DND-41 (cell line): ENCODE data around the gene ODAM.
"Not testable (repeated sequence)": the region's sequence is repeated elsewhere in the genome, so short reads cannot be mapped to it uniquely, and the experiment has no call there.

Experiments used
- ATAC-seq: fragments of 200-7000 bp; cut with Tn5 transposase; 3 replicates; pipeline ENCODE4 v1.9.1; 2021; ENCODE audit warnings: low read depth; ENCODE audit not compliant: insufficient read depth
- DNase-seq: peaks from one replicate; pipeline ENCODE4 v3.0.0-alpha.2; 2020
- H2AFZ ChIP-seq: 2 replicates; pipeline ENCODE4 v1.6.0; 2012; ENCODE audit warnings: low read depth, low read length
- H3K27ac ChIP-seq: 2 replicates; pipeline ENCODE4 v1.5.1; 2012; ENCODE audit warnings: low read length, inconsistent platforms
- H3K27me3 ChIP-seq: fragments of 200-600 bp; sonication (generic); 2 replicates; pipeline ENCODE4 v1.6.0; 2012; ENCODE audit warnings: low read length, mild to moderate bottlenecking, inconsistent platforms; ENCODE audit not compliant: insufficient read depth, poor library complexity
- H3K36me3 ChIP-seq: 2 replicates; pipeline ENCODE4 v1.5.1; 2012; ENCODE audit warnings: low read length, inconsistent platforms; ENCODE audit not compliant: insufficient read depth
- H3K4me1 ChIP-seq: 2 replicates; pipeline ENCODE4 v1.5.1; 2012; ENCODE audit warnings: mild to moderate bottlenecking, low read length; ENCODE audit not compliant: insufficient read depth
- H3K4me2 ChIP-seq: 2 replicates; pipeline ENCODE4 v1.6.0; 2012; ENCODE audit warnings: mild to moderate bottlenecking, moderate library complexity, low read length, inconsistent platforms; ENCODE audit not compliant: insufficient read depth
- H3K4me3 ChIP-seq, 2 experiments: fragments of 200-600 bp in 1 of 2; shearing (Covaris generic) in 1 of 2; 2 replicates each; pipeline ENCODE4 v1.5.1; 2012 to 2016; ENCODE audit warnings: inconsistent platforms in 2 of 2, low read length in 2 of 2, mild to moderate bottlenecking in 2 of 2, low read depth in 1 of 2, moderate library complexity in 1 of 2
- H3K79me2 ChIP-seq: 2 replicates; pipeline ENCODE4 v1.6.0; 2012; ENCODE audit warnings: low read length, inconsistent platforms; ENCODE audit not compliant: insufficient read depth
- H3K9ac ChIP-seq: 2 replicates; pipeline ENCODE4 v1.6.0; 2012; ENCODE audit warnings: low read depth, mild to moderate bottlenecking, inconsistent platforms, low read length, moderate library complexity
- H3K9me3 ChIP-seq: 2 replicates; pipeline ENCODE4 v1.5.1; 2012; ENCODE audit warnings: low read length, moderate library complexity, mild to moderate bottlenecking, inconsistent platforms; ENCODE audit not compliant: insufficient read depth, severe bottlenecking
- H4K20me1 ChIP-seq: 2 replicates; pipeline ENCODE4 v1.6.0; 2012; ENCODE audit warnings: low read length; ENCODE audit not compliant: insufficient read depth
- EZH2 ChIP-seq: IDR thresholded peaks from 3 replicates; pipeline ENCODE4 v1.6.1; 2012; ENCODE audit warnings: borderline replicate concordance, low read depth, mild to moderate bottlenecking, moderate library complexity, low read length, inconsistent platforms; ENCODE audit not compliant: severe bottlenecking
- TF ChIP-seq, protein P1 (sequence below): IDR thresholded peaks from 2 replicates; pipeline ENCODE4 v1.5.1; 2012; ENCODE audit warnings: borderline replicate concordance, low read length, moderate library complexity, mild to moderate bottlenecking; ENCODE audit not compliant: poor library complexity, severe bottlenecking; ENCODE audit errors: extremely low read depth

ODAM gene

GRCh38 chr4:70239884-70240591 is 44.5 kb downstream of the ODAM start:
- Histone ChIP-seq H3K4me1 (no peaks in the 10 kb centered on the region), H3K27me3 (peaks cover 3% of the 10 kb centered on the region), H3K36me3 (no peaks in the 10 kb centered on the region), H2AFZ (no peak overlapping the region), H3K9ac (no peak overlapping the region), H3K9me3 (no peaks in the 10 kb centered on the region), H3K27ac (no peak overlapping the region), H3K4me2 (no peak overlapping the region), H3K79me2 (no peaks in the 10 kb centered on the region), H3K4me3 (no peak overlapping the region), H4K20me1 (no peaks in the 10 kb centered on the region)
- no peak for ATAC-seq
- TF ChIP-seq EZH2, result no peak
- TF ChIP-seq, protein P1, sequence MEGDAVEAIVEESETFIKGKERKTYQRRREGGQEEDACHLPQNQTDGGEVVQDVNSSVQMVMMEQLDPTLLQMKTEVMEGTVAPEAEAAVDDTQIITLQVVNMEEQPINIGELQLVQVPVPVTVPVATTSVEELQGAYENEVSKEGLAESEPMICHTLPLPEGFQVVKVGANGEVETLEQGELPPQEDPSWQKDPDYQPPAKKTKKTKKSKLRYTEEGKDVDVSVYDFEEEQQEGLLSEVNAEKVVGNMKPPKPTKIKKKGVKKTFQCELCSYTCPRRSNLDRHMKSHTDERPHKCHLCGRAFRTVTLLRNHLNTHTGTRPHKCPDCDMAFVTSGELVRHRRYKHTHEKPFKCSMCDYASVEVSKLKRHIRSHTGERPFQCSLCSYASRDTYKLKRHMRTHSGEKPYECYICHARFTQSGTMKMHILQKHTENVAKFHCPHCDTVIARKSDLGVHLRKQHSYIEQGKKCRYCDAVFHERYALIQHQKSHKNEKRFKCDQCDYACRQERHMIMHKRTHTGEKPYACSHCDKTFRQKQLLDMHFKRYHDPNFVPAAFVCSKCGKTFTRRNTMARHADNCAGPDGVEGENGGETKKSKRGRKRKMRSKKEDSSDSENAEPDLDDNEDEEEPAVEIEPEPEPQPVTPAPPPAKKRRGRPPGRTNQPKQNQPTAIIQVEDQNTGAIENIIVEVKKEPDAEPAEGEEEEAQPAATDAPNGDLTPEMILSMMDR, result no peak
- no peak for DNase-seq

DNA sequence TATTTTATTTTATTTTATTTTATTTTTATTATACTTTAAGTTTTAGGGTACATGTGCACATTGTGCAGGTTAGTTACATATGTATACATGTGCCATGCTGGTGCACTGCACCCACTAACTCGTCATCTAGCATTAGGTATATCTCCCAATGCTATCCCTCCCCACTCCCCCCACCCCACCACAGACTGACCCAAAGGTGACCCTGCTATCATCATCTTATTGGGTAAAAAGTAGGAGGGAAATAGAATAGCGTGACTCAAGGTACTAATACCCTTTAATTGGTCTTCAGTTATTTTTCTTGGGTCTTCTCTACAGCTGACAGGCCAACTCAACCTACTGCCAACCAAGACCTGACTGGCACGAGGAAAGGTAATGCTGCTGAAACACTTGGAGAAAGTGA is 46.8 kb downstream of the ODAM start, which contains the start of gene CSN3:
Gene CSN3 (plus strand): TSS at position 301 of the 400 bp plus-strand sequence. CDS start 2,223 bp downstream, outside the sequence.
- H2AFZ ChIP-seq, H3K4me3 ChIP-seq, H3K4me2 ChIP-seq, H3K9me3 ChIP-seq, ATAC-seq, H3K27ac ChIP-seq, H3K4me1 ChIP-seq, DNase-seq, H4K20me1 ChIP-seq, H3K27me3 ChIP-seq, H3K36me3 ChIP-seq, H3K9ac ChIP-seq, H3K79me2 ChIP-seq: not testable (repeated sequence)

DNA sequence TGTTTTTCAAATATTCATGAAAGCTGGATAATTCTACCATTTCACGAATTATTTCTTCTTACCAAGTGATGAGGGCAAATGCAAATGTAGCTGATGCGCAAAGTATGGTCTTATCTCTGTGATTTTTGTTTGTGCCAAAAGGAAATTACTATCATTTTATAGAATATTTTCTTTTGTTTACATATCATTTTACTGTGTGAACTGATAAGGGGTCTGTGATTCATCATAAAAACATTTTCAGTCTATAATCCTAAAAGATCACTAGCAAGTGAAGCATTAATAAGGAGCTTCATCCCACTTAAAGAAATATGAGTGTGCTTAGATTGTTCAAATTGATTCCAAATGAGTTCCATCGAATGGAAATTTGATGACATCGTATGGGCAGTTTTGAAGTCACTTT is 47.6 kb downstream of the ODAM start:
- no peaks in the 10 kb centered on the region for H3K36me3 ChIP-seq
- TF ChIP-seq, protein P1, result no peak
- TF ChIP-seq EZH2, result no peak
- H3K79me2 ChIP-seq, result no peaks in the 10 kb centered on the region
- H3K9ac ChIP-seq, result no peak overlapping the region
- H3K4me1 ChIP-seq, result no peaks in the 10 kb centered on the region
- H3K4me3 ChIP-seq, result no peak overlapping the region
- no peak overlapping the region for H3K4me2 ChIP-seq
- H3K27me3 ChIP-seq, result peaks cover 3% of the 10 kb centered on the region
- H3K27ac ChIP-seq, result no peak overlapping the region
- ATAC-seq (no peak), DNase-seq (no peak)
- H2AFZ ChIP-seq, result no peak overlapping the region
- no peaks in the 10 kb centered on the region for H4K20me1 ChIP-seq
- H3K9me3 ChIP-seq, result no peaks in the 10 kb centered on the region

DNA sequence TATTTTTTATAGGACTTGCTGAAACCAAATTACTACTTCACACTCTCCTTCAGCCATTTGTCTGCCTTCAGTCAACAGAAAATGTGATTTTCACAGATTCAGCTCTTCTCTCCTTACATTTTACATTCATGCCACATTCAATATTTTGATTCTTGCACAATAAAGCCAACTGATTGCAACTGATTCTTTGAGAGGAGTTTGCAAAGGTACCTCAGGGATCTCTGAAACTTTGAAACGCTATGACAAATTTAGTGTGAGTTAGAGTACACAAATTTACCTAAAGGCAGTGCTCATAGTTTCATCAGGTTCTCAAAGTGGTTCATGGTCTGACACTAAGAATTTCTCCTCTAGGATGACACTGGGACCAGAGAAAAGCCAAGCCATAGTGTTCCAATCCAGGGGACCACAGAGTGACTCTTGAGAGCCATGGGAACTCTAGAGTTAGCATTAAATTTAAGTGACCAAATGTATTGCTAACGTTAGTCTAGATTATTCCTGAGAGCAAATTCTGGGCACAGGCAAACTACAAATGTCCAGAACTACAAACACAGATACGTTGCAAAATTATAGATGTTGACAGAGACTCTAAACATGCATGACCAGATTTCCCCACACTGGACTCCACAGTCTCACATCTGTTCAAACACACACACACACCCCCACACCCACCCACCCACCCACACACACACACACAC is 55.9 kb downstream of the ODAM start:
- Histone ChIP-seq H4K20me1 (no peaks in the 10 kb centered on the region), H2AFZ (no peak overlapping the region), H3K79me2 (no peaks in the 10 kb centered on the region), H3K27me3 (no peaks in the 10 kb centered on the region), H3K27ac (no peak overlapping the region), H3K36me3 (no peaks in the 10 kb centered on the region), H3K4me1 (no peaks in the 10 kb centered on the region), H3K9ac (no peak overlapping the region), H3K9me3 (no peaks in the 10 kb centered on the region), H3K4me2 (no peak overlapping the region), H3K4me3 (no peak overlapping the region)
- TF ChIP-seq, protein P1, result no peak
- TF ChIP-seq EZH2, result no peak
- no peak for DNase-seq
- no peak for ATAC-seq
